Mesendoderm (in vitro differentiated cells): ENCODE results near the gene ST7.
A peak's percentile ranks its signal among the peaks of the same experiment; 100 is the strongest.
"Not testable (repeated sequence)": the region's sequence is repeated elsewhere in the genome, so short reads cannot be mapped to it uniquely, and the experiment has no call there.

ENCODE experiments used
- DNase-seq: peaks from one replicate; pipeline ENCODE4 v3.0.0; 2013
- H2AK5ac ChIP-seq: 2 replicates; pipeline ENCODE4 v1.6.1; 2013; ENCODE audit warnings: low read length, inconsistent platforms
- H2BK120ac ChIP-seq: 2 replicates; pipeline ENCODE4 v1.6.1; 2013; ENCODE audit warnings: low read depth, mild to moderate bottlenecking, low read length, moderate library complexity, mixed read lengths
- H2BK15ac ChIP-seq: replicated peaks from 2 replicates; pipeline ENCODE4 v1.6.1; 2013; ENCODE audit warnings: low read depth, mild to moderate bottlenecking, moderate library complexity
- H2BK5ac ChIP-seq: 2 replicates; pipeline ENCODE4 v1.6.1; 2013; ENCODE audit warnings: low read length, inconsistent platforms
- H3K18ac ChIP-seq: 2 replicates; pipeline ENCODE4 v1.6.1; 2013; ENCODE audit warnings: mild to moderate bottlenecking, low read length, mixed read lengths
- H3K23ac ChIP-seq: one replicate; pipeline ENCODE4 v1.6.1; 2013; ENCODE audit warnings: low read length
- H3K27ac ChIP-seq: 2 replicates; pipeline ENCODE4 v1.5.1; 2013; ENCODE audit warnings: low read depth, mild to moderate bottlenecking, inconsistent platforms, low read length, moderate library complexity
- H3K27me3 ChIP-seq: 2 replicates; pipeline ENCODE4 v1.6.1; 2013; ENCODE audit warnings: low read length, control low read depth, mild to moderate bottlenecking, inconsistent platforms; ENCODE audit not compliant: insufficient read depth, poor library complexity
- H3K36me3 ChIP-seq: 2 replicates; pipeline ENCODE4 v1.6.1; 2013; ENCODE audit warnings: low read length, inconsistent platforms; ENCODE audit not compliant: control insufficient read depth, insufficient read depth
- H3K4ac ChIP-seq: one replicate; pipeline ENCODE4 v1.6.1; 2013; ENCODE audit warnings: low read depth, mild to moderate bottlenecking, low read length, moderate library complexity
- H3K4me1 ChIP-seq: 2 replicates; pipeline ENCODE4 v1.6.1; 2013; ENCODE audit warnings: low read depth, low read length, inconsistent platforms; ENCODE audit not compliant: control insufficient read depth
- H3K4me2 ChIP-seq: 2 replicates; pipeline ENCODE4 v1.6.1; 2013; ENCODE audit warnings: low read length
- H3K4me3 ChIP-seq: 2 replicates; pipeline ENCODE4 v1.5.1; 2013; ENCODE audit warnings: mild to moderate bottlenecking, low read length
- H3K56ac ChIP-seq: one replicate; pipeline ENCODE4 v1.6.1; 2013; ENCODE audit warnings: low read length
- H3K79me1 ChIP-seq: 2 replicates; pipeline ENCODE4 v1.6.1; 2013; ENCODE audit warnings: low read length, inconsistent platforms
- H3K79me2 ChIP-seq: 2 replicates; pipeline ENCODE4 v1.6.1; 2013; ENCODE audit warnings: mild to moderate bottlenecking, low read length; ENCODE audit not compliant: control insufficient read depth, insufficient read depth
- H3K9ac ChIP-seq: 2 replicates; pipeline ENCODE4 v1.6.1; 2013; ENCODE audit warnings: low read length, inconsistent platforms
- H4K5ac ChIP-seq: one replicate; pipeline ENCODE4 v1.6.1; 2013; ENCODE audit warnings: low read length
- H4K8ac ChIP-seq: one replicate; pipeline ENCODE4 v1.6.1; 2013; ENCODE audit warnings: low read depth, mild to moderate bottlenecking, control low read depth, low read length, moderate library complexity
- WGBS: extraction: QIAGEN DNeasy Blood & Tissue Kit; methylation state at CpG from one replicate; pipeline ENCODE4 v1.1.7; 2013; ENCODE audit warnings: low lambda C conversion rate, missing lambda C conversion rate; ENCODE audit not compliant: insufficient coverage; ENCODE audit errors: extremely low coverage; 5-methylcytosine and 5-hydroxymethylcytosine counted together

The ST7 gene

GRCh38 chr7:116975024-116975423 is 21.7 kb downstream of the ST7 start:
- not testable (repeated sequence) for H3K79me2 ChIP-seq, H3K4me1 ChIP-seq, H2BK15ac ChIP-seq, H3K4ac ChIP-seq, H3K4me3 ChIP-seq, H3K36me3 ChIP-seq, H4K8ac ChIP-seq, H3K56ac ChIP-seq, H3K18ac ChIP-seq, H2BK5ac ChIP-seq, H3K27ac ChIP-seq, H3K4me2 ChIP-seq, H3K23ac ChIP-seq, H3K9ac ChIP-seq, H4K5ac ChIP-seq, H3K79me1 ChIP-seq, H2BK120ac ChIP-seq, H3K27me3 ChIP-seq, DNase-seq, H2AK5ac ChIP-seq
- WGBS: no CpG with 5 or more reads among the region's 3 CpGs

- no peak for DNase-seq
- Histone ChIP-seq H2AK5ac (no peak overlapping the region), H3K56ac (no peak overlapping the region), H2BK15ac (no peak overlapping the region), H3K4me2 (no peak overlapping the region), H3K9ac (no peak overlapping the region), H3K27me3 (no peaks in the 10 kb centered on the region), H3K4me3 (no peak overlapping the region), H4K5ac (no peak overlapping the region), H4K8ac (no peak overlapping the region), H3K23ac (no peak overlapping the region), H3K27ac (no peak overlapping the region), H3K36me3 (no peaks in the 10 kb centered on the region), H3K4ac (no peak overlapping the region), H3K4me1 (no peaks in the 10 kb centered on the region), H2BK5ac (no peak overlapping the region), H3K79me1 (no peaks in the 10 kb centered on the region), H3K79me2 (no peaks in the 10 kb centered on the region), H3K18ac (no peak overlapping the region), H2BK120ac (no peak overlapping the region)
- WGBS: no CpG with 5 or more reads among the region's 1 CpG
Measured at GRCh38 chr7:116977172-116977571, 23.9 kb downstream of the ST7 start.

- DNase-seq: peak; percentile 64
- no peak overlapping the region for H4K8ac ChIP-seq
- H3K18ac ChIP-seq: no peak overlapping the region
- H3K27ac ChIP-seq: no peak overlapping the region
- no peaks in the 10 kb centered on the region for H3K79me2 ChIP-seq
- H3K4ac ChIP-seq: no peak overlapping the region
- no peaks in the 10 kb centered on the region for H3K79me1 ChIP-seq
- no peak overlapping the region for H3K23ac ChIP-seq
- no peak overlapping the region for H2BK15ac ChIP-seq
- H4K5ac ChIP-seq: no peak overlapping the region
- no peak overlapping the region for H2BK120ac ChIP-seq
- H3K4me2 ChIP-seq: no peak overlapping the region
- WGBS: no CpG with 5 or more reads among the region's 1 CpG
- H3K27me3 ChIP-seq: no peaks in the 10 kb centered on the region
- H3K4me1 ChIP-seq: no peaks in the 10 kb centered on the region
- no peak overlapping the region for H3K9ac ChIP-seq
- no peak overlapping the region for H3K56ac ChIP-seq
- H3K4me3 ChIP-seq: no peak overlapping the region
- H3K36me3 ChIP-seq: no peaks in the 10 kb centered on the region
- H2BK5ac ChIP-seq: no peak overlapping the region
- H2AK5ac ChIP-seq: no peak overlapping the region
Measured at GRCh38 chr7:116978006-116978405, 24.7 kb downstream of the ST7 start.

GRCh38 chr7:116979430-116979829 is 26.1 kb downstream of the ST7 start:
- Histone ChIP-seq H3K4me3 (no peak overlapping the region), H3K79me2 (no peaks in the 10 kb centered on the region), H3K18ac (no peak overlapping the region), H4K5ac (no peak overlapping the region), H3K56ac (no peak overlapping the region), H3K27me3 (no peaks in the 10 kb centered on the region), H2BK120ac (no peak overlapping the region), H2BK5ac (no peak overlapping the region), H3K27ac (no peak overlapping the region), H3K4me2 (no peak overlapping the region), H4K8ac (no peak overlapping the region), H3K23ac (no peak overlapping the region), H3K36me3 (no peaks in the 10 kb centered on the region), H2AK5ac (no peak overlapping the region), H2BK15ac (no peak overlapping the region), H3K4me1 (no peaks in the 10 kb centered on the region), H3K79me1 (no peaks in the 10 kb centered on the region), H3K9ac (no peak overlapping the region), H3K4ac (no peak overlapping the region)
- no CpG with 5 or more reads among the region's 3 CpGs for WGBS
- DNase-seq: peak; percentile 10

- Histone ChIP-seq H3K4me3 (no peak overlapping the region), H3K27me3 (no peaks in the 10 kb centered on the region), H3K23ac (no peak overlapping the region), H2BK5ac (no peak overlapping the region), H3K56ac (no peak overlapping the region), H4K8ac (no peak overlapping the region), H3K36me3 (no peaks in the 10 kb centered on the region), H2BK15ac (no peak overlapping the region), H2AK5ac (no peak overlapping the region), H3K4ac (no peak overlapping the region), H3K4me2 (no peak overlapping the region), H3K9ac (no peak overlapping the region), H3K79me1 (no peaks in the 10 kb centered on the region), H3K79me2 (no peaks in the 10 kb centered on the region), H3K4me1 (no peaks in the 10 kb centered on the region), H3K18ac (no peak overlapping the region), H4K5ac (no peak overlapping the region), H3K27ac (no peak overlapping the region), H2BK120ac (no peak overlapping the region)
- no CpG with 5 or more reads among the region's 4 CpGs for WGBS
- no peak for DNase-seq
Measured at GRCh38 chr7:116980354-116980753, 27.1 kb downstream of the ST7 start.

GRCh38 chr7:116981939-116982338 is 28.6 kb downstream of the ST7 start:
- no peaks in the 10 kb centered on the region for H3K27me3 ChIP-seq
- WGBS: no CpG with 5 or more reads among the region's 2 CpGs
- no peak overlapping the region for H3K4me2 ChIP-seq
- H3K27ac ChIP-seq: no peak overlapping the region
- H3K4ac ChIP-seq: no peak overlapping the region
- no peak overlapping the region for H3K4me3 ChIP-seq
- no peak overlapping the region for H2AK5ac ChIP-seq
- H3K56ac ChIP-seq: no peak overlapping the region
- H4K5ac ChIP-seq: no peak overlapping the region
- no peak overlapping the region for H4K8ac ChIP-seq
- no peak overlapping the region for H2BK5ac ChIP-seq
- H3K23ac ChIP-seq: no peak overlapping the region
- H3K18ac ChIP-seq: no peak overlapping the region
- no peaks in the 10 kb centered on the region for H3K4me1 ChIP-seq
- no peaks in the 10 kb centered on the region for H3K79me2 ChIP-seq
- no peak overlapping the region for H3K9ac ChIP-seq
- H3K79me1 ChIP-seq: no peaks in the 10 kb centered on the region
- DNase-seq: no peak
- H2BK15ac ChIP-seq: no peak overlapping the region
- no peaks in the 10 kb centered on the region for H3K36me3 ChIP-seq
- no peak overlapping the region for H2BK120ac ChIP-seq
